Thyroid gland (tissue), 4 donors: ENCODE data around the gene TMEM269. TPM values are rescaled to one million over a fixed set of nuclear protein-coding genes. Genes with fewer than 3 reads are reported as not detected.
"Not testable (repeated sequence)": the region's sequence is repeated elsewhere in the genome, so short reads cannot be mapped to it uniquely, and the experiment has no call there.

Source experiments
- DNase-seq, 2 donors: peaks; one replicate each; pipeline ENCODE4 v3.0.0-alpha.2; 2019
- H3K27ac ChIP-seq, 3 donors: fragments of 200-600 bp; sonication (generic); 1 replicate in 2 of 3; 2 replicates in 1 of 3; pipeline ENCODE4 v1.5.1; 2016 to 2019; ENCODE audit warnings: mild to moderate bottlenecking in 1 of 3, moderate library complexity in 1 of 3
- H3K27me3 ChIP-seq: fragments of 200-600 bp; sonication (generic); one replicate; pipeline ENCODE4 v1.5.1; 2019
- H3K36me3 ChIP-seq, 2 donors: fragments of 200-600 bp; sonication (generic); one replicate each; pipeline ENCODE4 v1.5.1; 2016 to 2019
- H3K4me1 ChIP-seq, 2 donors: fragments of 200-600 bp; sonication (generic); one replicate each; pipeline ENCODE4 v1.5.1; 2017 to 2019
- H3K4me3 ChIP-seq, 3 donors: fragments of 200-600 bp; sonication (generic); replicated peaks in 1 of 3; 1 replicate in 2 of 3; 2 replicates in 1 of 3; pipeline ENCODE4 v1.5.1; 2016; ENCODE audit warnings: mild to moderate bottlenecking in 1 of 3
- H3K9me3 ChIP-seq: fragments of 200-600 bp; sonication (generic); one replicate; pipeline ENCODE4 v1.5.1; 2017
- POLR2A ChIP-seq, 2 donors: fragments of 450-650 bp; IDR thresholded peaks; one replicate each; pipeline ENCODE4 v1.6.1; 2017; ENCODE audit warnings: antibody characterized with exemption in 2 of 2, mild to moderate bottlenecking in 2 of 2, moderate library complexity in 1 of 2
- WGBS, 2 donors: methylation state at CpG; one replicate each; pipeline ENCODE4 v1.1.5; 2017; 5-methylcytosine and 5-hydroxymethylcytosine counted together
- intact Hi-C: fragments of 100-400 bp; cut with DNase I; formaldehyde crosslinking; loops from one replicate; pipeline ENCODE4 v1.15.1; 2023
- total RNA-seq, 4 donors: library from RNA; depleted of rRNA; stranded (reverse); fragments of >200 nt; gene quantifications; one replicate each; pipeline ENCODE4 v1.2.3, GENCODE V29; 2016
- TF ChIP-seq, protein P1 (sequence below), 6 experiments: fragments of 200-600 bp in 3 of 6; fragments of 450-650 bp in 3 of 6; sonication (generic) in 3 of 6; IDR thresholded peaks; one replicate each; pipeline ENCODE4 v1.5.1; 2016 to 2019; ENCODE audit warnings: antibody characterized with exemption in 6 of 6, mild to moderate bottlenecking in 2 of 6, inconsistent platforms in 1 of 6, moderate library complexity in 1 of 6

TMEM269 gene
- total RNA-seq, 4 donors from 2014 or later: 0.11 to 2.6 TPM; not detected in 2

DNA sequence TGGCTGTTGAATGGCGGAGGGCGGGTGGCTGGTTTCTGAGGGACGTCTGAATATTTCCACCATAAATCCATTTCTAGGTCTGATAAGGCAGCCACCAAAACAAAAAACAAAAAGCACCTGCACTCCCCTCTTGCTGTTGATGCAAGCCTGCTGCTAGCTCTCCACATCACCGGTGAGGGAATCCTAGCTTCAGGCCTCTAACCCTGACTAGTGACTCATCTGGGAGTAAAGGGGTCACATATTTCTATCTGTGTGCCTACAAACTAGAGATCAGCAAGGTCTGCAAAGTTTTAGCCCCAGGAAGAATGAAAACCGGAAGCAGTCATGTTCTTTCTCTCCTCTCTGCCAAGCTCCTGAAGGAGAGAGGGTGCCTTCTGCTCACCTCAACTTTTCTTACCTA is 21.8 kb downstream of the TMEM269 start:
- H3K27me3 ChIP-seq: no peaks in the 10 kb centered on the region
- H3K4me1 ChIP-seq: no peaks in the 10 kb centered on the region
- intact Hi-C loops: no loop called here
- 90 to 94% methylated on average over 5 of the region's 5 CpGs for WGBS, 2 donors
- no peaks in the 10 kb centered on the region for H3K36me3 ChIP-seq
- no peak overlapping the region for H3K27ac ChIP-seq
- TF ChIP-seq POLR2A (IDR thresholded peaks at IDR 0.05): no peak
- TF ChIP-seq, protein P1, sequence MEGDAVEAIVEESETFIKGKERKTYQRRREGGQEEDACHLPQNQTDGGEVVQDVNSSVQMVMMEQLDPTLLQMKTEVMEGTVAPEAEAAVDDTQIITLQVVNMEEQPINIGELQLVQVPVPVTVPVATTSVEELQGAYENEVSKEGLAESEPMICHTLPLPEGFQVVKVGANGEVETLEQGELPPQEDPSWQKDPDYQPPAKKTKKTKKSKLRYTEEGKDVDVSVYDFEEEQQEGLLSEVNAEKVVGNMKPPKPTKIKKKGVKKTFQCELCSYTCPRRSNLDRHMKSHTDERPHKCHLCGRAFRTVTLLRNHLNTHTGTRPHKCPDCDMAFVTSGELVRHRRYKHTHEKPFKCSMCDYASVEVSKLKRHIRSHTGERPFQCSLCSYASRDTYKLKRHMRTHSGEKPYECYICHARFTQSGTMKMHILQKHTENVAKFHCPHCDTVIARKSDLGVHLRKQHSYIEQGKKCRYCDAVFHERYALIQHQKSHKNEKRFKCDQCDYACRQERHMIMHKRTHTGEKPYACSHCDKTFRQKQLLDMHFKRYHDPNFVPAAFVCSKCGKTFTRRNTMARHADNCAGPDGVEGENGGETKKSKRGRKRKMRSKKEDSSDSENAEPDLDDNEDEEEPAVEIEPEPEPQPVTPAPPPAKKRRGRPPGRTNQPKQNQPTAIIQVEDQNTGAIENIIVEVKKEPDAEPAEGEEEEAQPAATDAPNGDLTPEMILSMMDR (IDR thresholded peaks at IDR 0.05): no peak
- no peaks in the 10 kb centered on the region for H3K9me3 ChIP-seq
- DNase-seq: no peak
- no peak overlapping the region for H3K4me3 ChIP-seq

DNA sequence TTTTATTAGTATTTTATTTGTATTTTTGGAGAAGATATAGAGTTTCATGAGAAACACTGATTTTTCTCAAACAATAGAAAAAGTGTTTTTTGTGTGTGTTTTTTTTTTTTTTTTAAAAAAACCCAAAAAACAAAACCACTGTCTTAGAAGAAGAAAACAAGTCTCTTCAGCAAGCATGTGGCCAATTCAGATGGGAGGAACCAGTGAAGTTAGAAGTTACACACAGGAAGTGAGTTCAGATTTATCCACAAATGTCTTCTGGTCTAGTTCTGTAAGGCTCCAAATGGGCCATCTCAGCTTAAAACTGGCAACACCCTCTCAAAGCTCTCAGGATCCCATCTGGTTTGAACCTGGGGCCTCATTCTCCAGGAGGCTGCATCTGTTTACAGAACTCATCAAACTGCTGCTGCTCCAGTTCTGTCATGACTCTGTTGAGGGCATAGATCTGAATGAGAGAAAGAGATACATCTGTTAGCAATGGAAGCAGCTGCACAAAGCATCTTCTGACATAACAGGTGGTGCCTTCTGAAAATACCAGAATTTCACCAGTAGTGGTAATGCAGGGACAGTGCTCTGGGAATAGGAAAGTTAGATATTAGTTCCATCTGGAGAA is 22.4 kb downstream of the TMEM269 start:
- H3K4me1 ChIP-seq: no peaks in the 10 kb centered on the region
- H3K27me3 ChIP-seq: no peaks in the 10 kb centered on the region
- H3K9me3 ChIP-seq: no peaks in the 10 kb centered on the region
- DNase-seq: no peak
- no peak for TF ChIP-seq POLR2A (IDR thresholded peaks at IDR 0.05)
- TF ChIP-seq, protein P1 (IDR thresholded peaks at IDR 0.05): no peak
- H3K27ac ChIP-seq: no peak overlapping the region
- H3K4me3 ChIP-seq: no peak overlapping the region
- H3K36me3 ChIP-seq: no peaks in the 10 kb centered on the region
- intact Hi-C loops: no loop called here

DNA sequence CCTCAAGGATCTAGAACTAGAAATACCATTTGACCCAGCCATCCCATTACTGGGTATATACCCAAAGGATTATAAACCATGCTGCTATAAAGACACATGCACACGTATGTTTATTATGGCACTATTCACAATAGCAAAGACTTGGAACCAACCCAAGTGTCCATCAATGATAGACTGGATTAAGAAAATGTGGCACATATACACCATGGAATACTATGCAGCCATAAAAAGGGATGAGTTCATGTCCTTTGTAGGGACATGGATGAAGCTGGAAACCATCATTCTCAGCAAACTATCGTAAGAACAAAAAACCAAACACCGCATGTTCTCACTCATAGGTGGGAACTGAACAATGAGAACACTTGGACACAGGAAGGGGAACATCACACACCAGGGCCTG is 30.0 kb downstream of the TMEM269 start:
- intact Hi-C loops: loop anchor here (5.0 kb wide), 1 partner anchor 48 kb away; the partner anchor contains the start of genes C1orf50 and P3H1
- not testable (repeated sequence) for H3K36me3 ChIP-seq, H3K9me3 ChIP-seq, H3K27me3 ChIP-seq, DNase-seq, H3K4me3 ChIP-seq, H3K27ac ChIP-seq
- WGBS, 2 donors: 96 to 100% methylated on average over 3 of the region's 3 CpGs
- peaks cover 10 to 13% of the 10 kb centered on the region in 2 donors for H3K4me1 ChIP-seq

DNA sequence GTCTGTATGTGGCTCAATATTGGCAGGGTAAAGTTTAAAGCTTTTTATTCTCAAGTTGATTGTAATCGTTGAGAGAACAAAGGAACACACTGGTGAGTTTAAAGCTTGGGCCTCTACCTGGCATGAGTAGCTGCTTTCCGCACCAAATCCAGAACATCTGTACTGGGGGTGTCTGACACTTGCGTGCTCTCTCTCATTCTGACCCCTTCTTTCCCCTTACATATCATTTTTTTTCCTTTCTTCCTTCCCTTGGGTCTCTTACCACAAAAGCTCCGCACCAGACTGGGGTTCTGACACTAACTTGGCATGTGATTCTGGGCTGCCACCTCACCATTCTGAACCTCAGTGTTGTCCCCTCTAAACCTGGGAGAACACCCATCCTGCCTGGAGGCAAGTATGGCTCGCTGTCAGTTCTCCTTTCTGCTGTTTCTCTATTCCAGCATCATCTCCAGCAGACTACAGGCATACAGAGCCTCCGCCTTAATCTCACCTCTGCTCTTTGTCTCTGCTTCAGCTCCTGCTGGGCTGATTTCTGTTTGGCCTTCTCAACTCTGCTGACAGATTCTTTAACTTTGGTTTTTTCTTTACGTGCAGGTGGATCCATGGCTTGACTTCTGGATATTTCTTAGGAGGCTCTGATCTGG is 31.3 kb downstream of the TMEM269 start:
- no peak for DNase-seq
- no peak for TF ChIP-seq POLR2A (IDR thresholded peaks at IDR 0.05)
- TF ChIP-seq, protein P1 (IDR thresholded peaks at IDR 0.05): no peak
- peak overlapping the region; percentile 91 to 100 (median 97) for H3K27ac ChIP-seq
- intact Hi-C loops: loop anchor here (5.0 kb wide), 1 partner anchor 49 kb away; the partner anchor contains the start of genes C1orf50 and P3H1
- 45 to 46% methylated on average over 7 of the region's 7 CpGs for WGBS, 2 donors
- no peaks in the 10 kb centered on the region for H3K27me3 ChIP-seq
- H3K4me3 ChIP-seq: peak overlapping the region in 2 of 3 donors; percentile 43 to 60
- no peaks in the 10 kb centered on the region for H3K36me3 ChIP-seq
- H3K4me1 ChIP-seq: peaks cover 10 to 13% of the 10 kb centered on the region in 2 donors
- H3K9me3 ChIP-seq: no peaks in the 10 kb centered on the region

DNA sequence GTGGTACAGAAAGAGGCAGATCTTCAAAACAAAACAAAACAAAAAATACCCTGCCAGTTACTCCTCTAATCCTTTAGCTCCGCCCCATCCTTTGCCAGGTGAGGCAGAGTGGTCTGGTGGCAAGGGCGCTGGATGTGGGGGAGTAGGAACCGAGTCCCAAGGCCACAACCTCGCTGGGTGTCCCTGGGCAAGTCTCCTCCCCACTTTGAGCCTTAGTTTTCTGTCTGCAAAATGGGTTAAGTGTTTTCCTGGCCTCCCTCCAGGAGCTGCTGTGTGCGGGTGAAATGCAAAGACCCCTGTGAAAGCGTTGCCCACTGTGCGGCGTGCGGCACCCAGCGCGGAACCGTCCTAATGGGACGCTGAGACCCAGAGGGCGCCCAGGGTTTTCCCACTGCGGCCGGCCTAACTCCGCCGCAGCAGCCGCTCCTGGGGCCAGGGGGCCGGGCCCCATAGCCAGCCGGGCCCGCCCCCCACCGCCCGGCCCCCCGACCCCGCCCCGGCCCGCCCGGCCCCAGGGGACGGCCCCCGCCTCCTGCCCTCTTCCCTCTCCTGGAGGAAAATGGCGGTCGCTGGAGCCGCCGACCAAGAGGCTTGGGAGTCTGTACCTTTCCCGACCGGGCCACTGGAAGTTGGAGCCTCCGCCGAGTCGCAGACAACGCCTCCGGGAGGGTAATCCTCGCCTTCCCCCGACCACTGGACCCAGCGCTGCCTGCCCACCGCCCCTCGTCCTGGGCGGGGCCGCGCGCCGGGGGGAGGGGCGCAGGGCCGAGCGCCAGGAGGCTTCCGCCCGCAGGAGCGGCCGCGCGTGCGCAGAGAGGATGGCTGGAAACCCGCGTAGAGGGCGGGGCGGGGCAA is 32.0 kb downstream of the TMEM269 start, which contains the start of the genes ERMAP and SVBP:
Gene ERMAP (plus strand): TSS at position 538 of the 855 bp plus-strand sequence. CDS start 13,327 bp downstream, outside the sequence.
Gene SVBP (minus strand): TSS at position 813 of the 855 bp plus-strand sequence. CDS start 853 bp downstream, outside the sequence.
- Histone ChIP-seq H3K9me3 (no peaks in the 10 kb centered on the region), H3K27ac (peak within 1 kb of the TSS; percentile 91 to 100 (median 97)), H3K4me1 (peaks cover 10 to 13% of the 10 kb centered on the region in 2 donors), H3K4me3 (peak within 1 kb of the TSS; percentile 37 to 93 (median 43)), H3K36me3 (no peaks in the 10 kb centered on the region), H3K27me3 (no peaks in the 10 kb centered on the region)
- intact Hi-C loops: loop anchor here (5.0 kb wide), 1 partner anchor 50 kb away; the partner anchor contains the start of genes C1orf50 and P3H1
- peak; percentile 90 to 91 for DNase-seq
- peak in 1 of 2 donors; percentile 60 for TF ChIP-seq POLR2A (IDR thresholded peaks at IDR 0.05)
- TF ChIP-seq, protein P1 (IDR thresholded peaks at IDR 0.05): no peak
- 1 to 2% methylated on average over 12 to 15 of the region's 66 CpGs for WGBS, 2 donors
